Activated CD8-positive, alpha-beta T cell treated with anti-CD3 and anti-CD28 coated beads for 36 hours (primary cell): ENCODE results near the gene TMEM151B. TPM values are rescaled to one million over a fixed set of nuclear protein-coding genes. Genes with fewer than 3 reads are reported as not detected.
"Not testable (repeated sequence)": the region's sequence is repeated elsewhere in the genome, so short reads cannot be mapped to it uniquely, and the experiment has no call there.

Experiments
- ATAC-seq: fragments of 200-7000 bp; cut with Tn5 transposase; one replicate; pipeline ENCODE4 v1.10.0; 2021; ENCODE audit warnings: mild to moderate bottlenecking, moderate library complexity
- CTCF ChIA-PET: fragments of 350-600 bp; sonication (Branson Sonifier 250); formaldehyde crosslinking; loops from one replicate; lab custom pipeline; 2021; ENCODE audit warnings: antibody characterized with exemption; lab: Charles Lee
- POLR2A ChIA-PET: fragments of 350-600 bp; sonication (Branson Sonifier 250); formaldehyde crosslinking; loops from one replicate; lab custom pipeline; 2021; ENCODE audit warnings: antibody characterized with exemption; lab: Charles Lee
- DNase-seq: peaks from one replicate; pipeline ENCODE4 v3.0.0-alpha.2; 2020
- H3K27ac Mint-ChIP-seq: one replicate; pipeline ENCODE4 v1.8.0; 2021; ENCODE audit warnings: mild to moderate bottlenecking, mixed read lengths
- H3K27me3 Mint-ChIP-seq: one replicate; pipeline ENCODE4 v1.8.0; 2021; ENCODE audit warnings: mixed read lengths
- H3K36me3 Mint-ChIP-seq: one replicate; pipeline ENCODE4 v1.8.0; 2021; ENCODE audit warnings: low read depth, mixed read lengths
- H3K4me1 Mint-ChIP-seq: one replicate; pipeline ENCODE4 v1.8.0; 2021; ENCODE audit warnings: low read depth, mixed read lengths
- H3K4me3 Mint-ChIP-seq: one replicate; pipeline ENCODE4 v1.8.0; 2021; ENCODE audit warnings: mild to moderate bottlenecking, moderate library complexity, mixed read lengths
- H3K9me3 Mint-ChIP-seq: one replicate; pipeline ENCODE4 v1.8.0; 2021; ENCODE audit warnings: mixed read lengths
- CTCF ChIP-seq: fragments of 200-600 bp; IDR thresholded peaks from one replicate; pipeline ENCODE4 v1.8.0; 2022; ENCODE audit warnings: antibody characterized with exemption, mild to moderate bottlenecking
- intact Hi-C: fragments of 100-400 bp; cut with micrococcal nuclease; formaldehyde crosslinking; loops from one replicate; pipeline ENCODE4 v1.10.0; 2022
- total RNA-seq, 2 experiments: library from RNA; stranded (reverse); gene quantifications; one replicate each; pipeline ENCODE4 v1.2.3, GENCODE V29; 2021

Gene TMEM151B
- total RNA-seq, 2 experiments from 2014 or later: 0.05 TPM; not detected in 1

- ATAC-seq (no peak), DNase-seq (no peak)
- TF ChIP-seq CTCF: no peak
- Mint-ChIP-seq H3K27ac (no peak overlapping the region), H3K9me3 (no peaks in the 10 kb centered on the region), H3K4me3 (no peak overlapping the region), H3K27me3 (no peaks in the 10 kb centered on the region), H3K4me1 (peaks cover 17% of the 10 kb centered on the region), H3K36me3 (peaks cover 53% of the 10 kb centered on the region)
- intact Hi-C loops: no loop called here
- CTCF ChIA-PET: interaction anchor here (1.3 to 1.7 kb wide), 2 partner anchors 10 to 55 kb away, joined by 3 to 4 read pairs; no protein-coding TSS in a partner anchor
- POLR2A ChIA-PET: interaction anchor here (7.7 kb wide), 1 partner anchor 16 kb away, joined by 131 read pairs; the partner anchor contains the start of gene HSP90AB1
These were observed 41.8 kb upstream of the TMEM151B start for GRCh38 chr6:44228433-44228832.

GRCh38 chr6:44228836-44229235 lies 41.4 kb upstream of the TMEM151B start:
- intact Hi-C loops: no loop called here
- TF ChIP-seq CTCF: no peak
- peaks cover 57% of the 10 kb centered on the region for H3K36me3 Mint-ChIP-seq
- ChIA-PET CTCF (interaction anchor here (1.3 to 1.7 kb wide), 2 partner anchors 9 to 56 kb away, joined by 3 to 4 read pairs; no protein-coding TSS in a partner anchor), POLR2A (no interaction called here)
- DNase-seq (no peak), ATAC-seq (no peak)
- H3K9me3 Mint-ChIP-seq: no peaks in the 10 kb centered on the region
- no peak overlapping the region for H3K27ac Mint-ChIP-seq
- peaks cover 17% of the 10 kb centered on the region for H3K4me1 Mint-ChIP-seq
- H3K4me3 Mint-ChIP-seq: no peak overlapping the region
- no peaks in the 10 kb centered on the region for H3K27me3 Mint-ChIP-seq

GRCh38 chr6:44229376-44230033 lies 40.7 kb upstream of the TMEM151B start:
- Mint-ChIP-seq H3K4me1 (peaks cover 15% of the 10 kb centered on the region), H3K9me3 (no peaks in the 10 kb centered on the region), H3K4me3 (no peak overlapping the region), H3K36me3 (peaks cover 56% of the 10 kb centered on the region), H3K27me3 (no peaks in the 10 kb centered on the region), H3K27ac (no peak overlapping the region)
- intact Hi-C loops: loop anchor here (10.0 kb wide), 1 partner anchor 125 kb away; no protein-coding TSS in a partner anchor
- POLR2A ChIA-PET: interaction anchor here (1.2 to 7.6 kb wide), 4 partner anchors 18 to 100 kb away, joined by 3 to 64 read pairs (median 6); partner anchors contain the start of genes HSP90AB1 and SLC35B2
- no peak for DNase-seq
- TF ChIP-seq CTCF: no peak
- CTCF ChIA-PET: interaction anchor here (0.8 to 1.7 kb wide), 2 partner anchors 56 to 110 kb away, joined by 3 to 9 read pairs; no protein-coding TSS in a partner anchor
- ATAC-seq: no peak

GRCh38 chr6:44230034-44230675 lies 40.1 kb upstream of the TMEM151B start:
- DNase-seq: no peak
- H3K27me3 Mint-ChIP-seq: no peaks in the 10 kb centered on the region
- CTCF ChIA-PET: interaction anchor here (0.8 to 1.7 kb wide), 2 partner anchors 57 to 109 kb away, joined by 3 to 9 read pairs; no protein-coding TSS in a partner anchor
- H3K36me3 Mint-ChIP-seq: peaks cover 52% of the 10 kb centered on the region
- H3K4me1 Mint-ChIP-seq: peaks cover 9% of the 10 kb centered on the region
- TF ChIP-seq CTCF: no peak
- no peaks in the 10 kb centered on the region for H3K9me3 Mint-ChIP-seq
- H3K27ac Mint-ChIP-seq: no peak overlapping the region
- ATAC-seq: no peak
- no peak overlapping the region for H3K4me3 Mint-ChIP-seq
- POLR2A ChIA-PET: interaction anchor here (1.2 to 7.6 kb wide), 4 partner anchors 17 to 101 kb away, joined by 3 to 64 read pairs (median 6); partner anchors contain the start of genes HSP90AB1 and SLC35B2
- intact Hi-C loops: loop anchor here (10.0 kb wide), 1 partner anchor 125 kb away; no protein-coding TSS in a partner anchor

GRCh38 chr6:44231426-44231825 lies 38.8 kb upstream of the TMEM151B start:
- H3K27ac Mint-ChIP-seq, CTCF ChIA-PET, H3K27me3 Mint-ChIP-seq, H3K4me1 Mint-ChIP-seq, H3K9me3 Mint-ChIP-seq, H3K4me3 Mint-ChIP-seq, DNase-seq, ATAC-seq: not testable (repeated sequence)
- intact Hi-C loops: loop anchor here (10.0 kb wide), 1 partner anchor 127 kb away; no protein-coding TSS in a partner anchor
- POLR2A ChIA-PET: interaction anchor here (7.6 kb wide), 1 partner anchor 16 kb away, joined by 64 read pairs; the partner anchor contains the start of gene HSP90AB1
- H3K36me3 Mint-ChIP-seq: peaks cover 48% of the 10 kb centered on the region
